ENCODE measurements around the gene CAPN8. TPM values are rescaled to one million over a fixed set of nuclear protein-coding genes. Genes with fewer than 3 reads are reported as not detected.

Gene CAPN8
- total RNA-seq, 4 donors from 2014 or later: 55.4 to 273 (median 91.6) TPM

GRCh38 chr1:223712850-223713474, 47.5 kb upstream of the CAPN8 start:
- peaks cover 0 to 3% (median 0%) of the 10 kb centered on the region in 4 donors for H3K36me3 ChIP-seq
- no peaks in the 10 kb centered on the region for H3K9me3 ChIP-seq
- in situ Hi-C loops (cut with MboI; ENCODE audit: low pct_ligation_motif_present in 1 of 4, low pct_unique_long_range_greater_than_20kb in 1 of 4, low sequenced_read_pairs in 3 of 4) (no loop called here), intact Hi-C loops (cut with DNase I; ENCODE audit: low total_unique reads) (loop anchor here (5.0 kb wide), 1 partner anchor 34 kb away; no protein-coding TSS in a partner anchor)
- peak overlapping the region; percentile 70 to 88 (median 78) for H3K4me3 ChIP-seq
- peak; percentile 57 for DNase-seq
- TF ChIP-seq EP300 (IDR thresholded peaks at IDR 0.05; ENCODE audit: low read depth): no peak
- TF ChIP-seq POLR2A (IDR thresholded peaks at IDR 0.05): peak; percentile 3
- TF ChIP-seq CTCF (IDR thresholded peaks at IDR 0.05): no peak
- TF ChIP-seq POLR2AphosphoS5 (IDR thresholded peaks at IDR 0.05): no peak
- peaks cover 35 to 70% (median 54%) of the 10 kb centered on the region in 4 donors for H3K4me1 ChIP-seq
- H3K27ac ChIP-seq: peak overlapping the region; percentile 95 to 98 (median 96)
- WGBS, 2 donors (ENCODE audit: low coverage in 1 of 2): 0 to 3% methylated on average over 1 to 23 of the region's 40 CpGs
- H3K27me3 ChIP-seq: no peaks in the 10 kb centered on the region

DNA sequence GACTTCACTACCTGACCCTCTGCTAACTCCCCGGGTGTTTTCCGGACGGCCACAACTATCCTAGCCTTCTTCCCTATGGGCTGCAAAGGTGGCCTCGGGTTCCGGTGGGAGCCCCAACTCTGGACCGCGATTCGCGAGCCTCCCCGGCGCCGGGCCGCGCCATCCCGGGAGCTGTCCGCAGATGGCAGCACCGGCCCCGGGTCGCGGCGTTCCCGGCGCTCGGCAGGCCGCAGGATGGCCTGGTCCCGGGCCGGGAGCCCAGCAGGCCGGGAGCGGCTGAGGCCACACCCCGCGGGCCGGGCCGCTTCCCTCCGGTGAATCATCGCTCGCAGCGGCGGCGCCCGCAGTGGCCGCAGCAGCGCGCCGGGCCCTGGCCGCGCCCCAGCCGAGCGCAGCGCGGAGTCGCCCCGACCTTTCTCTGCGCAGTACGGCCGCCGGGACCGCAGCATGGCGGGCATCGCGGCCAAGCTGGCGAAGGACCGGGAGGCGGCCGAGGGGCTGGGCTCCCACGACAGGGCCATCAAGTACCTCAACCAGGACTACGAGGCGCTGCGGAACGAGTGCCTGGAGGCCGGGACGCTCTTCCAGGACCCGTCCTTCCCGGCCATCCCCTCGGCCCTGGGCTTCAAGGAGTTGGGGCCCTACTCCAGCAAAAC, 46.8 kb upstream of the CAPN8 start, which contains the start of gene CAPN2:
CAPN2 (plus strand) TSS at position 346 of the 656 bp plus-strand sequence; CDS start at position 448, 102 bp downstream.
- H3K4me3 ChIP-seq: peak within 1 kb of the TSS; percentile 70 to 88 (median 78)
- no peaks in the 10 kb centered on the region for H3K27me3 ChIP-seq
- H3K4me1 ChIP-seq: peaks cover 41 to 70% (median 58%) of the 10 kb centered on the region in 4 donors
- peak; percentile 87 for DNase-seq
- H3K9me3 ChIP-seq: no peaks in the 10 kb centered on the region
- intact Hi-C loops (cut with DNase I; ENCODE audit: low total_unique reads): loop anchor here (5.0 kb wide), 1 partner anchor 35 kb away; no protein-coding TSS in a partner anchor
- H3K36me3 ChIP-seq: no peaks in the 10 kb centered on the region
- 1% methylated on average over 15 of the region's 74 CpGs; no CpG with 5 or more reads in 1 of the 2 donors for WGBS, 2 donors (ENCODE audit: low coverage in 1 of 2)
- in situ Hi-C loops (cut with MboI; ENCODE audit: low pct_ligation_motif_present in 1 of 4, low pct_unique_long_range_greater_than_20kb in 1 of 4, low sequenced_read_pairs in 3 of 4): no loop called here
- TF ChIP-seq EP300 (IDR thresholded peaks at IDR 0.05; ENCODE audit: low read depth): no peak
- TF ChIP-seq POLR2AphosphoS5 (IDR thresholded peaks at IDR 0.05): peak in 2 of 3 donors; percentile 80 to 84
- TF ChIP-seq CTCF (IDR thresholded peaks at IDR 0.05): peak; percentile 59 to 86 (median 67)
- TF ChIP-seq POLR2A (IDR thresholded peaks at IDR 0.05): peak; percentile 79
- peak within 1 kb of the TSS; percentile 95 to 98 (median 96) for H3K27ac ChIP-seq

DNA sequence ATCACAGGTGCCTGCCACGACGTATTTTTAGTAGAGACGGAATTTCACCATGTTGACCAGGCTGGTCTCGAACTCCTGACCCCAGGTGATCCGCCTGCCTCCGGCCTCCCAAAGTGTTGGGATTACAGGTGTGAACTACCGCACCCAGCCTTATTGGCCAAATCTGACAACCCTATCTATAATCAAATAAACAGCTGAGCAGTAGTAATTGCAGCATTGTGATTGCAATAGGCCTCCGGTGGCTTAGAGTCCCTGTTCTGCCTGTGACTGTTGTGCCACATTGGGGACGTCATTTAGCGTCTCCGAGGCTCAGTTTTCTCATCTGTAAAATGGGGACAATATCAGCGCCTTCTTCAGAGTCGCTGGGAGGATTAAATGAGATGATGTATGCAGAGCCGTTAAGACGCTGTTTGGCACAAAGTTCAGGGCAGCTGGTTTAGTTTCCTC, 46.3 kb upstream of the CAPN8 start:
- peak overlapping the region; percentile 95 to 98 (median 96) for H3K27ac ChIP-seq
- H3K27me3 ChIP-seq: no peaks in the 10 kb centered on the region
- intact Hi-C loops (cut with DNase I; ENCODE audit: low total_unique reads) (loop anchor here (5.0 kb wide), 1 partner anchor 36 kb away; no protein-coding TSS in a partner anchor), in situ Hi-C loops (cut with MboI; ENCODE audit: low pct_ligation_motif_present in 1 of 4, low pct_unique_long_range_greater_than_20kb in 1 of 4, low sequenced_read_pairs in 3 of 4) (no loop called here)
- no peak for DNase-seq
- TF ChIP-seq EP300 (IDR thresholded peaks at IDR 0.05; ENCODE audit: low read depth) (no peak), POLR2A (IDR thresholded peaks at IDR 0.05) (no peak), CTCF (IDR thresholded peaks at IDR 0.05) (no peak), POLR2AphosphoS5 (IDR thresholded peaks at IDR 0.05) (no peak)
- WGBS, 2 donors (ENCODE audit: low coverage in 1 of 2): 54 to 65% methylated on average over 4 to 15 of the region's 15 CpGs
- H3K4me1 ChIP-seq: peaks cover 41 to 72% (median 59%) of the 10 kb centered on the region in 4 donors
- no peaks in the 10 kb centered on the region for H3K36me3 ChIP-seq
- peak overlapping the region in 3 of 4 donors; percentile 70 to 88 (median 76) for H3K4me3 ChIP-seq
- H3K9me3 ChIP-seq: no peaks in the 10 kb centered on the region

- 53% methylated on average over 1 of the region's 1 CpG; no CpG with 5 or more reads in 1 of the 2 donors for WGBS, 2 donors (ENCODE audit: low coverage in 1 of 2)
- no peaks in the 10 kb centered on the region for H3K9me3 ChIP-seq
- intact Hi-C loops (cut with DNase I; ENCODE audit: low total_unique reads): loop anchor here (5.0 kb wide), 1 partner anchor 36 kb away; no protein-coding TSS in a partner anchor
- no peaks in the 10 kb centered on the region for H3K36me3 ChIP-seq
- H3K27me3 ChIP-seq: no peaks in the 10 kb centered on the region
- in situ Hi-C loops (cut with MboI; ENCODE audit: low pct_ligation_motif_present in 1 of 4, low pct_unique_long_range_greater_than_20kb in 1 of 4, low sequenced_read_pairs in 3 of 4): no loop called here
- no peak overlapping the region for H3K4me3 ChIP-seq
- DNase-seq: peak; percentile 35
- TF ChIP-seq POLR2A (IDR thresholded peaks at IDR 0.05) (no peak), POLR2AphosphoS5 (IDR thresholded peaks at IDR 0.05) (no peak), CTCF (IDR thresholded peaks at IDR 0.05) (no peak), EP300 (IDR thresholded peaks at IDR 0.05; ENCODE audit: low read depth) (no peak)
- peaks cover 35 to 73% (median 59%) of the 10 kb centered on the region in 4 donors for H3K4me1 ChIP-seq
- peak overlapping the region in 2 of 4 donors; percentile 95 to 98 for H3K27ac ChIP-seq
These were observed 45.7 kb upstream of the CAPN8 start for GRCh38 chr1:223711173-223711572.

Data from transverse colon (tissue), 4 donors.